ENCODE results near the gene IL4R.

IL4R gene

GRCh38 chr16:27379919-27380318 lies 66.1 kb downstream of the IL4R start:
- H3K23ac ChIP-seq (ENCODE audit: low read length in 2 of 2): no peak overlapping the region
- H2AFZ ChIP-seq (ENCODE audit: low read depth, low read length): no peak overlapping the region
- H3K4me2 ChIP-seq (ENCODE audit: low read length, poor library complexity, severe bottlenecking): no peak overlapping the region
- no peak overlapping the region for H4K8ac ChIP-seq (ENCODE audit: low read length)
- no peaks in the 10 kb centered on the region for H3K79me1 ChIP-seq (replicated peaks; ENCODE audit: low read length, poor library complexity, severe bottlenecking)
- H4K91ac ChIP-seq (ENCODE audit: low read length): no peak overlapping the region
- no peak overlapping the region for H3K14ac ChIP-seq (ENCODE audit: low read length in 2 of 2)
- no peak overlapping the region for H3K27ac ChIP-seq (ENCODE audit: low read length, poor library complexity, severe bottlenecking)
- no peak overlapping the region for H3K18ac ChIP-seq (ENCODE audit: low read depth in 1 of 2, low read length in 2 of 2)
- H2AK5ac ChIP-seq (ENCODE audit: low read length, severe bottlenecking): no peak overlapping the region
- no peak overlapping the region for H2BK12ac ChIP-seq (ENCODE audit: low read length in 2 of 2)
- H2BK15ac ChIP-seq (ENCODE audit: low read depth, poor library complexity, severe bottlenecking): no peak overlapping the region
- no peak overlapping the region for H3K4me3 ChIP-seq (ENCODE audit: insufficient read depth in 1 of 2, low read depth in 1 of 2, low read length in 2 of 2)
- no peak overlapping the region for H3K9ac ChIP-seq (ENCODE audit: low read length)
- no peak for DNase-seq
- H3K36me3 ChIP-seq (ENCODE audit: control insufficient read depth in 1 of 2, insufficient read depth in 2 of 2, low read depth in 1 of 2, low read length in 2 of 2): no peaks in the 10 kb centered on the region
- WGBS: 98% methylated on average over 9 of the region's 9 CpGs
- peaks cover 14% of the 10 kb centered on the region for H3K9me3 ChIP-seq (ENCODE audit: control insufficient read depth, low read length)
- peaks cover under 1% of the 10 kb centered on the region for H3K4me1 ChIP-seq (ENCODE audit: control insufficient read depth, insufficient read depth, low read depth, low read length)
- no peak overlapping the region for H2BK120ac ChIP-seq (ENCODE audit: low read depth, low read length)
- peaks cover 12 to 42% of the 10 kb centered on the region in 2 experiments for H3K27me3 ChIP-seq (ENCODE audit: control insufficient read depth in 1 of 2, insufficient read depth in 1 of 2, low read length in 2 of 2)
- H3K4ac ChIP-seq (ENCODE audit: low read depth in 1 of 2, low read length in 2 of 2): no peak overlapping the region
- no peak overlapping the region for H2BK5ac ChIP-seq (ENCODE audit: low read depth, low read length, poor library complexity, severe bottlenecking)

GRCh38 chr16:27381236-27381635 lies 67.5 kb downstream of the IL4R start:
- Histone ChIP-seq H3K9me3 (ENCODE audit: control insufficient read depth, low read length) (peaks cover 20% of the 10 kb centered on the region), H2AK5ac (ENCODE audit: low read length, severe bottlenecking) (no peak overlapping the region), H3K23ac (ENCODE audit: low read length in 2 of 2) (no peak overlapping the region), H3K36me3 (ENCODE audit: control insufficient read depth in 1 of 2, insufficient read depth in 2 of 2, low read depth in 1 of 2, low read length in 2 of 2) (no peaks in the 10 kb centered on the region), H2BK15ac (ENCODE audit: low read depth, poor library complexity, severe bottlenecking) (no peak overlapping the region), H3K9ac (ENCODE audit: low read length) (no peak overlapping the region), H3K4me2 (ENCODE audit: low read length, poor library complexity, severe bottlenecking) (no peak overlapping the region), H3K27me3 (ENCODE audit: control insufficient read depth in 1 of 2, insufficient read depth in 1 of 2, low read length in 2 of 2) (peaks cover 13 to 42% of the 10 kb centered on the region in 2 experiments), H2BK5ac (ENCODE audit: low read depth, low read length, poor library complexity, severe bottlenecking) (no peak overlapping the region), H4K8ac (ENCODE audit: low read length) (no peak overlapping the region), H3K14ac (ENCODE audit: low read length in 2 of 2) (no peak overlapping the region), H3K4me3 (ENCODE audit: insufficient read depth in 1 of 2, low read depth in 1 of 2, low read length in 2 of 2) (no peak overlapping the region), H2AFZ (ENCODE audit: low read depth, low read length) (no peak overlapping the region), H3K4me1 (ENCODE audit: control insufficient read depth, insufficient read depth, low read depth, low read length) (no peaks in the 10 kb centered on the region), H2BK120ac (ENCODE audit: low read depth, low read length) (no peak overlapping the region), H3K79me1 (replicated peaks; ENCODE audit: low read length, poor library complexity, severe bottlenecking) (no peaks in the 10 kb centered on the region), H3K18ac (ENCODE audit: low read depth in 1 of 2, low read length in 2 of 2) (no peak overlapping the region), H2BK12ac (ENCODE audit: low read length in 2 of 2) (no peak overlapping the region), H3K27ac (ENCODE audit: low read length, poor library complexity, severe bottlenecking) (no peak overlapping the region), H3K4ac (ENCODE audit: low read depth in 1 of 2, low read length in 2 of 2) (no peak overlapping the region), H4K91ac (ENCODE audit: low read length) (no peak overlapping the region)
- no peak for DNase-seq

GRCh38 chr16:27381974-27382855 lies 68.4 kb downstream of the IL4R start:
- H3K27ac ChIP-seq (ENCODE audit: low read length, poor library complexity, severe bottlenecking): no peak overlapping the region
- H2AFZ ChIP-seq (ENCODE audit: low read depth, low read length): no peak overlapping the region
- no peak overlapping the region for H3K14ac ChIP-seq (ENCODE audit: low read length in 2 of 2)
- no peak overlapping the region for H3K18ac ChIP-seq (ENCODE audit: low read depth in 1 of 2, low read length in 2 of 2)
- no peak overlapping the region for H4K8ac ChIP-seq (ENCODE audit: low read length)
- no peaks in the 10 kb centered on the region for H3K36me3 ChIP-seq (ENCODE audit: control insufficient read depth in 1 of 2, insufficient read depth in 2 of 2, low read depth in 1 of 2, low read length in 2 of 2)
- no peak overlapping the region for H3K4ac ChIP-seq (ENCODE audit: low read depth in 1 of 2, low read length in 2 of 2)
- no peak for DNase-seq
- no peak overlapping the region for H3K23ac ChIP-seq (ENCODE audit: low read length in 2 of 2)
- WGBS: 74% methylated on average over 10 of the region's 10 CpGs
- H2BK5ac ChIP-seq (ENCODE audit: low read depth, low read length, poor library complexity, severe bottlenecking): no peak overlapping the region
- H4K91ac ChIP-seq (ENCODE audit: low read length): no peak overlapping the region
- H3K9ac ChIP-seq (ENCODE audit: low read length): no peak overlapping the region
- no peak overlapping the region for H3K4me3 ChIP-seq (ENCODE audit: insufficient read depth in 1 of 2, low read depth in 1 of 2, low read length in 2 of 2)
- peaks cover 20% of the 10 kb centered on the region for H3K9me3 ChIP-seq (ENCODE audit: control insufficient read depth, low read length)
- peaks cover 18 to 42% of the 10 kb centered on the region in 2 experiments for H3K27me3 ChIP-seq (ENCODE audit: control insufficient read depth in 1 of 2, insufficient read depth in 1 of 2, low read length in 2 of 2)
- H2BK12ac ChIP-seq (ENCODE audit: low read length in 2 of 2): no peak overlapping the region
- H3K79me1 ChIP-seq (replicated peaks; ENCODE audit: low read length, poor library complexity, severe bottlenecking): no peaks in the 10 kb centered on the region
- no peaks in the 10 kb centered on the region for H3K4me1 ChIP-seq (ENCODE audit: control insufficient read depth, insufficient read depth, low read depth, low read length)
- H3K4me2 ChIP-seq (ENCODE audit: low read length, poor library complexity, severe bottlenecking): no peak overlapping the region
- no peak overlapping the region for H2AK5ac ChIP-seq (ENCODE audit: low read length, severe bottlenecking)
- no peak overlapping the region for H2BK15ac ChIP-seq (ENCODE audit: low read depth, poor library complexity, severe bottlenecking)
- no peak overlapping the region for H2BK120ac ChIP-seq (ENCODE audit: low read depth, low read length)

- peaks cover 27 to 49% of the 10 kb centered on the region in 2 experiments for H3K27me3 ChIP-seq (ENCODE audit: control insufficient read depth in 1 of 2, insufficient read depth in 1 of 2, low read length in 2 of 2)
- H3K14ac ChIP-seq (ENCODE audit: low read length in 2 of 2): no peak overlapping the region
- H2BK15ac ChIP-seq (ENCODE audit: low read depth, poor library complexity, severe bottlenecking): no peak overlapping the region
- H3K23ac ChIP-seq (ENCODE audit: low read length in 2 of 2): no peak overlapping the region
- H4K91ac ChIP-seq (ENCODE audit: low read length): no peak overlapping the region
- H2BK12ac ChIP-seq (ENCODE audit: low read length in 2 of 2): no peak overlapping the region
- no peak overlapping the region for H3K9ac ChIP-seq (ENCODE audit: low read length)
- no peak for DNase-seq
- no peak overlapping the region for H2AK5ac ChIP-seq (ENCODE audit: low read length, severe bottlenecking)
- H3K9me3 ChIP-seq (ENCODE audit: control insufficient read depth, low read length): peaks cover 20% of the 10 kb centered on the region
- WGBS: 89% methylated on average over 15 of the region's 15 CpGs
- H2BK120ac ChIP-seq (ENCODE audit: low read depth, low read length): no peak overlapping the region
- no peak overlapping the region for H3K27ac ChIP-seq (ENCODE audit: low read length, poor library complexity, severe bottlenecking)
- no peak overlapping the region for H3K4me3 ChIP-seq (ENCODE audit: insufficient read depth in 1 of 2, low read depth in 1 of 2, low read length in 2 of 2)
- no peaks in the 10 kb centered on the region for H3K4me1 ChIP-seq (ENCODE audit: control insufficient read depth, insufficient read depth, low read depth, low read length)
- H3K18ac ChIP-seq (ENCODE audit: low read depth in 1 of 2, low read length in 2 of 2): no peak overlapping the region
- no peak overlapping the region for H3K4me2 ChIP-seq (ENCODE audit: low read length, poor library complexity, severe bottlenecking)
- H3K79me1 ChIP-seq (replicated peaks; ENCODE audit: low read length, poor library complexity, severe bottlenecking): no peaks in the 10 kb centered on the region
- no peak overlapping the region for H2BK5ac ChIP-seq (ENCODE audit: low read depth, low read length, poor library complexity, severe bottlenecking)
- H3K4ac ChIP-seq (ENCODE audit: low read depth in 1 of 2, low read length in 2 of 2): no peak overlapping the region
- H2AFZ ChIP-seq (ENCODE audit: low read depth, low read length): no peak overlapping the region
- no peak overlapping the region for H4K8ac ChIP-seq (ENCODE audit: low read length)
- no peaks in the 10 kb centered on the region for H3K36me3 ChIP-seq (ENCODE audit: control insufficient read depth in 1 of 2, insufficient read depth in 2 of 2, low read depth in 1 of 2, low read length in 2 of 2)
Measured at GRCh38 chr16:27383556-27384243, 69.9 kb downstream of the IL4R start.
